ENCODE measurements around the gene GRAMD1A.
"Not testable (repeated sequence)": the region's sequence is repeated elsewhere in the genome, so short reads cannot be mapped to it uniquely, and the experiment has no call there.

The GRAMD1A gene

DNA sequence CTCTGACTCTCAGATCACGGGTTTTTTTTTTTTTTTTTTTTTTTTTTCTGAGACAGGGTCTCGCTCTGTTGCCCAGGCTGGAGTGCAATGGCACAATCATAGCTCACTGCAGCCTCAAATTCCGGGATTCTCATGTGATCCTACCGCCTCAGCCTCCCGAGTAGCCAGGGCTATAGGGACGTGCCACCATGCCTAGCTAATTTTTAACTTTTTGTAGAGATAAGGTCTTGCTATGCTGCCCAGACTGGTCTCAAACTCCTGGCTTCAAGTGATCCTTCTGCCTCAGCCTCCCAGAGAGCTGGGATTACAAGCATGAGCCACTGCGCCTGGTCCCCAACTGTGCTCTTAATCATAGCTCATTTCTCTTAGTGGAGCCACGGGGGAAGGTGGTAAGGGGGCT, 4.6 kb upstream of the GRAMD1A start:
- H3K27ac ChIP-seq, result peak overlapping the region in 7 of 11 experiments; percentile 89 to 97 (median 93); a peak in 12 of 22 replicates

DNA sequence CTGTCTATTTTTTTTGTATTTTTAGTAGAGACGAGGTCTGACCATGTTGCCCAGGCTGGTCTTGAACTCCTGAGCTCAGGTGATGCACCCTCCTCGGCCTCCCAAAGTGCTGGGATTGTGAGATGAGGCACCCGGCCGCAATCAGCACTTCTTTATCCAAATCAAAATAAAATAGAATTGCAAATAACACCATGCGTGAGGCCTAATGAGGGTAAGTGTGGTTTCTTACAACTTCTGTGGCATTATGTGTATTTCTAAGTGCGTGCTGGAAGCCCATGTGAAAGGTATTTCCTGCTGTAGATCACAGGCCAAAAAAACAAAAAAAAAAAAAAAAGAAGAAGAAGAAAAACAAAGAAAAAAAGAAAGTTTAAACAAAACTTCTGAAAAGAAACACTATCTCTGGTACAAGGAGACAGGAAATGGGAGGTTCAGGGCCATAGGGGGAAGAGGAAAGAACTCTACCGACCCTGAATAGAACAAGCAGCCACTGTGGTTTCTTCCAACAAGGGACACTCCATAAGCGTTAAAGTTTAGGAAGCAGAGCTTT, 3.0 kb upstream of the GRAMD1A start:
- Histone ChIP-seq H3K4me2 (peak overlapping the region; percentile 89 to 99 (median 97)), H3K9me3 (replicated peaks in 1 of 11) (peaks cover 18 to 32% (median 27%) of the 10 kb centered on the region in 11 experiments), H3K36me3 (peaks cover 0 to 7% (median 3%) of the 10 kb centered on the region in 11 experiments; a peak in 13 of 22 replicates), H3K27ac (peak overlapping the region in 10 of 11 experiments; percentile 35 to 97 (median 92); a peak in 20 of 22 replicates), H3K4me1 (peaks cover 37 to 57% (median 53%) of the 10 kb centered on the region in 10 experiments), H3K27me3 (no peaks in the 10 kb centered on the region), H3K9ac (peak overlapping the region in 9 of 11 experiments; percentile 55 to 99 (median 66); a peak in 18 of 22 replicates), H3K4me3 (peak overlapping the region in 7 of 10 experiments; percentile 1 to 44 (median 23); a peak in 6 of 20 replicates), H4K20me1 (peaks cover 3 to 15% (median 13%) of the 10 kb centered on the region in 11 experiments; a peak in 19 of 22 replicates)
- TF ChIP-seq Cebpa-rat (IDR thresholded peaks at IDR 0.05), result no peak

More for the DNA sequence above, 4.6 kb upstream of the GRAMD1A start:
- Histone ChIP-seq H3K27me3 (no peaks in the 10 kb centered on the region), H3K4me2 (peak overlapping the region in 5 of 11 experiments; percentile 24 to 99 (median 93); a peak in 5 of 22 replicates), H3K4me3 (0 out of 20 replicates have a peak overlapping the region, but pooled peaks of 1 of the 10 experiments have one; percentile 31), H3K9me3 (replicated peaks in 1 of 11) (peaks cover 18 to 42% (median 28%) of the 10 kb centered on the region in 11 experiments), H4K20me1 (no peaks in the 10 kb centered on the region), H3K36me3 (peaks cover 0 to 5% (median 0%) of the 10 kb centered on the region in 11 experiments; a peak in 4 of 22 replicates), H3K4me1 (peaks cover 35 to 46% (median 44%) of the 10 kb centered on the region in 10 experiments), H3K9ac (no peak overlapping the region; a peak in 1 of 22 replicates)
- no peak for TF ChIP-seq Cebpa-rat (IDR thresholded peaks at IDR 0.05)

DNA sequence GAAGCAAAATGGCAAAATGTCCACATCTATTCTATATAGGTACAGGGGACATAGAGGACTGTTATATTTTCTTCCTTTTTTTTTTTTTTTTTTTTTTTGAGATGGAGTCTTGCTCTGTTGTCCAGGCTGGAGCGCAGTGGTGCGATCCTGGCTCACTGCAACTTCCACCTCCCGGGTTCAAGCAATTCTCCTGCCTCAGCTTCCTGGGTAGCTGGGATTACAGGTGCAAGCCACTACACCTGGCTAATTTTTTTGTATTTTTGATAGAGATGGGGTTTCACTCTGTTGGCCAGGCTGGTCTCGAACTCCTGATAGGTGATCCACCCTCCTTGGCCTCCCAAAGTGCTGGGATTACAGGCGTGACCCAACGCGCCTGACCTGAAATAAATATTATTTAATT, 1.9 kb upstream of the GRAMD1A start:
- H3K27ac ChIP-seq, result peak overlapping the region in 10 of 11 experiments; percentile 35 to 97 (median 92); a peak in 19 of 22 replicates
- H3K9ac ChIP-seq, result peak overlapping the region in 9 of 11 experiments; percentile 61 to 99 (median 89); a peak in 13 of 22 replicates
- H3K4me3 ChIP-seq, result peak overlapping the region in 6 of 10 experiments; percentile 1 to 44 (median 28); a peak in 5 of 20 replicates
- peaks cover 14 to 26% (median 23%) of the 10 kb centered on the region in 11 experiments; a peak in 21 of 22 replicates for H4K20me1 ChIP-seq
- peak overlapping the region; percentile 89 to 99 (median 97) for H3K4me2 ChIP-seq
- not testable (repeated sequence) for H3K27me3 ChIP-seq
- peaks cover 18 to 28% (median 25%) of the 10 kb centered on the region in 11 experiments for H3K9me3 ChIP-seq (replicated peaks in 1 of 11)
- peaks cover 48 to 68% (median 64%) of the 10 kb centered on the region in 10 experiments for H3K4me1 ChIP-seq
- H3K36me3 ChIP-seq, result peaks cover 0 to 13% (median 9%) of the 10 kb centered on the region in 11 experiments; a peak in 14 of 22 replicates

DNA sequence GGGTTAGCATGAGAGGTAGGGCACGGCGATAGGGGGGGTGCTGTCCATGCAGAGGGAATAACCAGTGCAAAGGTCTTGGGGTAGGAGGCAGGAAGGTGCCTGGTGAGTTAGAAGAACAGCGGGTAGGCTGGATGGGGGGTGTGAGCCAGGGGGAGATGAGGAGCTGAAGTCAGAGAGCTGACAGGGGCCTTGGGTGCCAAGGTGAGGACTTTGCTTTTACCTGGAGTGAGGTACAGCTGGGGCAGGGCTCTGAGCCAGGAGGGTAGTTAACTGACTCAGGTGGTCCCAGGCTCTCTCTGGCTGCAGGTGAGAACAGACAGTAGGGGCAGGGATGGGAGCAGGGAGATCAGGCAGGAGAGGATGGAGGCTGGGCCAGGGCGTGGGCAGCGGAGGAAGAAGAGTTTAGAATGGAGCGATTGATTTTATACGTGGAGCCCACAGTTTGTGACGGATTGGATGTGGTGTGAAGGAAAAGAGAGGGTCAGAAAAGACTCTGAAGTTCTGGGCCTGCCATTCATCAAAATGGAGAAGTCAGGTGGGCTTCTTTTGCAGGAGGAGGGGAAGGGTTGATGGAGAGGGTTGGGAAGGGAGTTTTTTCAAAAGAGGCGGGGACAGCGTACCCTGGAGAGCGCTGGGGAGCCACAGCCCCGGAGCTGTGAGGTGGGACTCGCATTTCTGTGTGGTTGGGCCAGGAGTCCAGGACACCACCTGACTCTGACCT, 1.2 kb upstream of the GRAMD1A start:
- Histone ChIP-seq H3K4me2 (peak overlapping the region; percentile 89 to 99 (median 97)), H3K4me3 (peak overlapping the region; percentile 88 to 98 (median 92)), H4K20me1 (peaks cover 20 to 33% (median 31%) of the 10 kb centered on the region in 11 experiments; a peak in 21 of 22 replicates), H3K4me1 (peaks cover 55 to 75% (median 71%) of the 10 kb centered on the region in 10 experiments), H3K27me3 (no peaks in the 10 kb centered on the region), H3K27ac (peak overlapping the region; percentile 89 to 97 (median 93); a peak in 21 of 22 replicates), H3K36me3 (peaks cover 0 to 18% (median 14%) of the 10 kb centered on the region in 11 experiments; a peak in 19 of 22 replicates), H3K9me3 (replicated peaks in 1 of 11) (peaks cover 18 to 24% (median 23%) of the 10 kb centered on the region in 11 experiments), H3K9ac (peak overlapping the region; percentile 89 to 99 (median 94))
- TF ChIP-seq Cebpa-rat (IDR thresholded peaks at IDR 0.05), result no peak

DNA sequence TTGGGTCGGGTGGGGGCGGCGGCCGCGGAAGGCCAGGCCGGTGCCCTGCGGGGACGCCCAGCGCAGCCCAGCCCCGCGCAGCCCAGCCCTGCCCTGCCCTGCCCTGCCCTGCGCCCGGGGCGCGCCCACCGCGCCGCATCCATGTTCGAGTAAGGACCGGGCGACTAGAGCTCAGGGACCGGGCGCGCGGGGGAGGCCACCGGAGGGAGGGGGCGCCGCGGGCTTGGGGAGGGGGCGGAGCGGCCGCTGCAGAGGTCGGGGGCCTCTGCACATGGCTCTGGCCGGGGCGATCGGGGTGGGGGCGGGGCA, 169 bp downstream of the GRAMD1A start:
- H3K4me3 ChIP-seq, result peak overlapping the region; percentile 88 to 98 (median 92)
- peaks cover under 1 to 30% (median 25%) of the 10 kb centered on the region in 11 experiments; a peak in 21 of 22 replicates for H3K36me3 ChIP-seq
- H3K4me2 ChIP-seq, result peak overlapping the region in 8 of 11 experiments; percentile 93 to 99 (median 97); a peak in 14 of 22 replicates
- H3K4me1 ChIP-seq, result peaks cover 65 to 85% (median 80%) of the 10 kb centered on the region in 10 experiments
- peaks cover 6 to 11% (median 9%) of the 10 kb centered on the region in 11 experiments for H3K9me3 ChIP-seq (replicated peaks in 1 of 11)
- H3K9ac ChIP-seq, result peak overlapping the region; percentile 89 to 99 (median 94)
- H3K27me3 ChIP-seq, result no peaks in the 10 kb centered on the region
- H4K20me1 ChIP-seq, result peaks cover 32 to 47% (median 44%) of the 10 kb centered on the region in 11 experiments; a peak in 21 of 22 replicates
- TF ChIP-seq Cebpa-rat (IDR thresholded peaks at IDR 0.05), result no peak
- H3K27ac ChIP-seq, result peak overlapping the region; percentile 89 to 97 (median 93)

DNA sequence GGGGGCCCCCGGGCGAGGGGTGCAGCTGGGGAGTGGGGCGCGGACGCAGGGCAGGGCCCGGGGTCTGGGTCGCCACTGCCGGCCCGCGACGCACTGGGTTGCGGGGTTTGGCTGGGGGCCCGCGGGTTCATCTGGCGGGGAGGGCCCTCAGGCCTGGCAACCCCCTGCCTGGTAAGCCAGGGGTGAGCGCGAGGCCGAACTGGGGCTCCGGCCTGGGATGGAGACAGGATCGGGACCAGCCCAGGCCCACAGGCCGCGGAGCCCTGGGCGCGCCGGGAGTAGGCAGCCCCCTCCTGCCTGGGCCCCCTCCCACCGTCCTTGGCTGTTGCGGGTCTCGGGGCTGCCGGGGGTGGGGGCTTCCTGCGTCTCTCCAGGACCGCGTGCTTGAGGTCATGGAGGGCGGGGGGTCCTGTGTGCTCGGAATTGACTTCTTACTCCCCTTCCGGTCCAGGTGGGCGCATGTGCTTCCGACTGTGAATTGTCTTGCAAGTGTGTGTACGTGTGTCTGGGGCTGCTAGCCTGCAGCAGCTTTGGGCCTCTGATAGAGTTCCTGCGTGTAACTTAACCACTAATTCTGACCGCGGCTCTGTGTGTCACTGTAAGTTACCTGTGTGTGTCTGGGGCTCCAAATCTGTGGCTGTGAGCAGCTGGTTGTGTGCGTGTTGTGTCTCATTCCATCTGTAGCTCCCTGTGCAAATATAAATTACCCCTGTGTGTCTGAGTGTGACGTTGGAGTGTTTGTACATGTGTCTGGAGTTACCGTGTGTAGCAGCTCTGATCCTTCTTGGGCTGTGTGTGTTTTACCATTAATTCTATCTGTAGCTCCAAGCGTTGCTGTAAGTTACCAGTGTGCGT, 751 bp downstream of the GRAMD1A start:
- Histone ChIP-seq H3K4me1 (peaks cover 65 to 85% (median 78%) of the 10 kb centered on the region in 10 experiments), H3K9me3 (replicated peaks in 1 of 11) (peaks cover under 1 to 5% (median 3%) of the 10 kb centered on the region in 11 experiments; a peak in 17 of 22 replicates), H3K36me3 (peaks cover 7 to 36% (median 31%) of the 10 kb centered on the region in 11 experiments), H3K27ac (peak overlapping the region; percentile 71 to 97 (median 93); a peak in 21 of 22 replicates), H3K4me2 (peak overlapping the region; percentile 87 to 99 (median 93)), H4K20me1 (peaks cover 38 to 52% (median 50%) of the 10 kb centered on the region in 11 experiments; a peak in 21 of 22 replicates), H3K4me3 (peak overlapping the region; percentile 88 to 98 (median 92)), H3K27me3 (no peaks in the 10 kb centered on the region), H3K9ac (peak overlapping the region; percentile 89 to 99 (median 94))
- TF ChIP-seq Cebpa-rat (IDR thresholded peaks at IDR 0.05), result no peak

DNA sequence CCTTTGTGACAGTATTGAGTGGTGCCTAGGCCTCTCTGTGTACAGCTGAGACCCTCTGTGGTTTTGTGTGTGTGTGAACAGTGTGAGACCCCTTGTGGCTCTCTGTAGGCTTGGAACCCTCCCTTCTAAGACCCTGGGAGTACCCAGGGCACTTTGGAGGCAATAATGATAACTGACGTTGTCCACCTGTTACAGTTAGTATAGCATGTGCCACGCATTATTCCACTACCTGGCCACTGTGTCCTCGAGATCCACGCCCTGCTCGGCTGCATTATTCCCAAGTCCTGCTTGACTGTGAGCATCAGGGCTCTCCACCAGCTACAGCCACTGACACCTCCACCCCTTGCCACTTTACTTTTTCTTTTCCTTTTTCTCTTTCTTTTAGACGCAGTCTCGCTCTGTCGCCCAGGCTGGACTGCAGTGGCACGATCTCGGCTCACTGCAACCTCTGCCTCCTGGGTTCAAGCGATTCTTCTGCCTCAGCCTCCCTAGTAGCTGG, 2.0 kb downstream of the GRAMD1A start:
- H3K27me3 ChIP-seq, result no peaks in the 10 kb centered on the region
- peaks cover 19 to 48% (median 43%) of the 10 kb centered on the region in 11 experiments for H3K36me3 ChIP-seq
- peak overlapping the region; percentile 87 to 99 (median 93) for H3K4me2 ChIP-seq
- peaks cover 59 to 81% (median 69%) of the 10 kb centered on the region in 10 experiments for H3K4me1 ChIP-seq
- peak overlapping the region; percentile 89 to 99 (median 94); a peak in 21 of 22 replicates for H3K9ac ChIP-seq
- peak overlapping the region in 9 of 11 experiments; percentile 26 to 97 (median 90); a peak in 11 of 22 replicates for H3K27ac ChIP-seq
- no peak for TF ChIP-seq Cebpa-rat (IDR thresholded peaks at IDR 0.05)
- no peaks in the 10 kb centered on the region for H3K9me3 ChIP-seq (replicated peaks in 1 of 11)
- H3K4me3 ChIP-seq, result peak overlapping the region; percentile 88 to 98 (median 92)
- H4K20me1 ChIP-seq, result peaks cover 49 to 64% (median 62%) of the 10 kb centered on the region in 11 experiments; a peak in 21 of 22 replicates

All from BLaER1 treated with 17β-estradiol and CSF1 and Interleukin-3, amounts not matched to agents 10 nM and 100 nM (cell line).